ENCODE measurements around the gene PCMTD2.

- TF ChIP-seq CTCF (IDR thresholded peaks at IDR 0.05; ENCODE audit: insufficient read depth, low read length, poor library complexity, severe bottlenecking) (no peak), EZH2phosphoT487 (conservative IDR thresholded peaks at IDR 0.05; ENCODE audit: low read length) (no peak)
These were observed 17.3 kb upstream of the PCMTD2 start for GRCh38 chr20:64238115-64238825.
